Hepatocyte (in vitro differentiated cells): ENCODE data around the gene MYO3B. TPM values are rescaled to one million over a fixed set of nuclear protein-coding genes. Genes with fewer than 3 reads are reported as not detected.

ENCODE experiments used
- DNase-seq: peaks from one replicate; pipeline ENCODE4 v3.0.0-alpha.2; 2016; ENCODE audit warnings: low spot score
- H2AFZ ChIP-seq: fragments of 200-600 bp; sonication (generic); 2 replicates; pipeline ENCODE4 v1.6.0; 2016; ENCODE audit warnings: antibody characterized with exemption, mild to moderate bottlenecking
- H3K27ac ChIP-seq: fragments of 200-600 bp; sonication (generic); 2 replicates; pipeline ENCODE4 v1.5.1; 2016; ENCODE audit warnings: mild to moderate bottlenecking
- H3K27me3 ChIP-seq: fragments of 200-600 bp; sonication (generic); 2 replicates; pipeline ENCODE4 v1.6.1; 2016
- H3K36me3 ChIP-seq: fragments of 200-600 bp; sonication (generic); replicated peaks from 2 replicates; pipeline ENCODE4 v1.5.1; 2016; ENCODE audit warnings: low read depth; ENCODE audit not compliant: insufficient read depth
- H3K4me1 ChIP-seq: fragments of 200-600 bp; sonication (generic); 2 replicates; pipeline ENCODE4 v1.5.1; 2016; ENCODE audit warnings: mild to moderate bottlenecking, moderate library complexity; ENCODE audit not compliant: insufficient read depth
- H3K4me2 ChIP-seq: fragments of 200-600 bp; sonication (generic); 2 replicates; pipeline ENCODE4 v1.6.0; 2016
- H3K4me3 ChIP-seq: fragments of 200-600 bp; sonication (generic); 2 replicates; pipeline ENCODE4 v1.5.1; 2016; ENCODE audit warnings: mild to moderate bottlenecking
- H3K79me2 ChIP-seq: fragments of 200-600 bp; sonication (generic); 2 replicates; pipeline ENCODE4 v1.6.0; 2017; ENCODE audit warnings: mild to moderate bottlenecking
- H3K9me2 ChIP-seq: fragments of 200-600 bp; sonication (generic); replicated peaks from 2 replicates; pipeline ENCODE4 v1.6.0; 2017; ENCODE audit warnings: mild to moderate bottlenecking; ENCODE audit not compliant: insufficient read depth
- H3K9me3 ChIP-seq: fragments of 200-600 bp; sonication (generic); 2 replicates; pipeline ENCODE4 v1.5.1; 2016; ENCODE audit warnings: low read depth, mild to moderate bottlenecking
- H4K20me1 ChIP-seq: fragments of 200-600 bp; sonication (generic); 2 replicates; pipeline ENCODE4 v1.6.0; 2016; ENCODE audit warnings: mild to moderate bottlenecking; ENCODE audit not compliant: insufficient read depth, poor library complexity, severe bottlenecking
- EZH2 ChIP-seq: fragments of 200-600 bp; sonication (generic); IDR thresholded peaks from 2 replicates; pipeline ENCODE4 v1.6.1; 2016; ENCODE audit warnings: antibody characterized with exemption, mild to moderate bottlenecking, borderline replicate concordance
- EZH2phosphoT487 ChIP-seq: fragments of 200-600 bp; sonication (generic); IDR thresholded peaks from one replicate; pipeline ENCODE4 v1.6.1; 2018; ENCODE audit warnings: antibody characterized with exemption, mild to moderate bottlenecking, low read depth, moderate library complexity; ENCODE audit not compliant: unreplicated experiment, severe bottlenecking
- whole genome bisulfite sequencing: methylation state at CpG from one replicate; pipeline ENCODE4 v1.1.6; 2016; ENCODE audit warnings: low lambda C conversion rate; ENCODE audit errors: missing lambda C conversion rate; 5-methylcytosine and 5-hydroxymethylcytosine counted together
- polyA plus RNA-seq: library from polyadenylated mRNA; unstranded; fragments of >200 nt; fragmentation: Nextera tagmentation; extraction: Ambion mirVana; gene quantifications from 2 replicates; pipeline ENCODE4 v1.2.1, GENCODE V29; 2016
- total RNA-seq: library from RNA; depleted of rRNA; stranded (reverse); fragments of >200 nt; gene quantifications from 2 replicates; pipeline ENCODE4 v1.2.3, GENCODE V29; 2014
- TF ChIP-seq, protein P1 (sequence below): fragments of 200-600 bp; sonication (generic); IDR thresholded peaks from 2 replicates; pipeline ENCODE4 v1.5.1; 2016; ENCODE audit warnings: antibody characterized with exemption, mild to moderate bottlenecking; ENCODE audit not compliant: poor library complexity

Gene MYO3B
- total and polyA plus RNA-seq, 2 experiments from 2014 or later, result 0.63 to 1.1 TPM

- H3K36me3 ChIP-seq, result no peaks in the 10 kb centered on the region
- no peaks in the 10 kb centered on the region for H3K27me3 ChIP-seq
- TF ChIP-seq EZH2phosphoT487 (no peak), EZH2 (no peak)
- TF ChIP-seq, protein P1, sequence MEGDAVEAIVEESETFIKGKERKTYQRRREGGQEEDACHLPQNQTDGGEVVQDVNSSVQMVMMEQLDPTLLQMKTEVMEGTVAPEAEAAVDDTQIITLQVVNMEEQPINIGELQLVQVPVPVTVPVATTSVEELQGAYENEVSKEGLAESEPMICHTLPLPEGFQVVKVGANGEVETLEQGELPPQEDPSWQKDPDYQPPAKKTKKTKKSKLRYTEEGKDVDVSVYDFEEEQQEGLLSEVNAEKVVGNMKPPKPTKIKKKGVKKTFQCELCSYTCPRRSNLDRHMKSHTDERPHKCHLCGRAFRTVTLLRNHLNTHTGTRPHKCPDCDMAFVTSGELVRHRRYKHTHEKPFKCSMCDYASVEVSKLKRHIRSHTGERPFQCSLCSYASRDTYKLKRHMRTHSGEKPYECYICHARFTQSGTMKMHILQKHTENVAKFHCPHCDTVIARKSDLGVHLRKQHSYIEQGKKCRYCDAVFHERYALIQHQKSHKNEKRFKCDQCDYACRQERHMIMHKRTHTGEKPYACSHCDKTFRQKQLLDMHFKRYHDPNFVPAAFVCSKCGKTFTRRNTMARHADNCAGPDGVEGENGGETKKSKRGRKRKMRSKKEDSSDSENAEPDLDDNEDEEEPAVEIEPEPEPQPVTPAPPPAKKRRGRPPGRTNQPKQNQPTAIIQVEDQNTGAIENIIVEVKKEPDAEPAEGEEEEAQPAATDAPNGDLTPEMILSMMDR, result no peak
- 87% methylated on average over 5 of the region's 5 CpGs for WGBS
- no peaks in the 10 kb centered on the region for H3K9me3 ChIP-seq
- H3K27ac ChIP-seq, result peak overlapping the region; percentile 34
- no peak overlapping the region for H3K4me2 ChIP-seq
- H3K9me2 ChIP-seq, result no peaks in the 10 kb centered on the region
- no peak for DNase-seq
- no peak overlapping the region for H2AFZ ChIP-seq
- peaks cover 11% of the 10 kb centered on the region for H3K4me1 ChIP-seq
- H3K4me3 ChIP-seq, result no peak overlapping the region
- H3K79me2 ChIP-seq, result no peaks in the 10 kb centered on the region
- H4K20me1 ChIP-seq, result no peaks in the 10 kb centered on the region
Observed at GRCh38 chr2:170306293-170306873, 128.4 kb downstream of the MYO3B start.

DNA sequence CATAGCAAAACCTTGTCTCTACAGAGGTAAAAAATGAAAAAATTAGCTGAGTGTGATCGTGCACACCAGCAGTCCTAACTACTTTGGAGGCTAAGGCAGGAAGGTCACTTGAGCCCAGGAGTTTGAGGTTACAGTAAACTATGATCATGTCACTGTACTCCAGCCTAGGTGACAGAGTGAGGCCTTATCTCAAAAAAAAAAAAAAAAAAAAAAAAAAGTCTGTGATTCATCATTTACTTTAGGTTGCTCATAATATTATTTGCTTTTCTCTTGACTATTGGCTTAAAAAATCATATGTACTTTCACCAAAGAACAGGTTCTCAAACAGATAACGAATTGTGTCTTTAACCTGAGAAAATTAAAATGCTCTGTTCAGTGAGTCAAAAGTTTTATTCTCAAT lies 129.1 kb downstream of the MYO3B start:
- TF ChIP-seq, protein P1, result no peak
- no peak for TF ChIP-seq EZH2
- no peak for TF ChIP-seq EZH2phosphoT487
- DNase-seq, result no peak
- no peaks in the 10 kb centered on the region for H3K9me2 ChIP-seq
- H3K4me2 ChIP-seq, result no peak overlapping the region
- no peak overlapping the region for H3K4me3 ChIP-seq
- H3K27me3 ChIP-seq, result no peaks in the 10 kb centered on the region
- WGBS, result 70% methylated on average over 2 of the region's 2 CpGs
- peaks cover 11% of the 10 kb centered on the region for H3K4me1 ChIP-seq
- H3K9me3 ChIP-seq, result no peaks in the 10 kb centered on the region
- H3K79me2 ChIP-seq, result no peaks in the 10 kb centered on the region
- no peaks in the 10 kb centered on the region for H4K20me1 ChIP-seq
- H2AFZ ChIP-seq, result no peak overlapping the region
- no peaks in the 10 kb centered on the region for H3K36me3 ChIP-seq
- H3K27ac ChIP-seq, result peak overlapping the region; percentile 34

- Histone ChIP-seq H3K9me3 (no peaks in the 10 kb centered on the region), H4K20me1 (no peaks in the 10 kb centered on the region), H3K27ac (peak overlapping the region; percentile 33), H3K4me3 (no peak overlapping the region), H3K4me1 (peaks cover 11% of the 10 kb centered on the region), H3K4me2 (no peak overlapping the region), H3K9me2 (no peaks in the 10 kb centered on the region), H3K27me3 (no peaks in the 10 kb centered on the region), H3K79me2 (no peaks in the 10 kb centered on the region), H2AFZ (no peak overlapping the region), H3K36me3 (no peaks in the 10 kb centered on the region)
- TF ChIP-seq, protein P1, result no peak
- no peak for TF ChIP-seq EZH2phosphoT487
- no peak for TF ChIP-seq EZH2
- peak; percentile 15 for DNase-seq
- WGBS, result 68% methylated on average over 4 of the region's 4 CpGs
Observed at GRCh38 chr2:170307555-170308351, 129.8 kb downstream of the MYO3B start.
